ENCODE measurements around the gene PNLIP. TPM values are rescaled to one million over a fixed set of nuclear protein-coding genes. Genes with fewer than 3 reads are reported as not detected.

PNLIP gene
- total and polyA plus RNA-seq, 12 donors: 0.16 to 2.2 (median 0.90) TPM; not detected in 4

DNA sequence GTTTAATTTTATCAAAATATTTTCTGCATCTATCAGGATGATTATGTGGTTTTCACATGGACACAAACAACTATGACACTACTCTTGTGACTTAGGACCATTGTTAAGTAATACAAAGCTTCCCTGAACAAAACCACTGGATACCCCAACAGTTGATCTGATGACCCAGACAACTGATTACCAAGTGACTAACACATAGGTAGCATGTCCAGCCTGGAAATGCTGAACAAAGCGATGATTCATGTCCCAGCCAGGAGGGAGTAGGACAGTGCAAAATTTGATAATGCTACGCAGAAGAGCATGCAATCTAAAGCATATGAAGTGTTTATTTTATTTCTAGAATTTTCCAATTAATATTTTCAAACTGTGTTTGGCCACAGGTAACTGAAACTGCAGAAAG, 8.9 kb upstream of the PNLIP start:
- Histone ChIP-seq H3K27ac (no peak overlapping the region), H3K4me1 (replicated peaks in 1 of 2) (no peaks in the 10 kb centered on the region), H3K36me3 (replicated peaks in 1 of 2) (no peaks in the 10 kb centered on the region), H3K4me3 (no peak overlapping the region), H3K27me3 (no peaks in the 10 kb centered on the region), H3K9me3 (replicated peaks in 1 of 3) (no peaks in the 10 kb centered on the region)
- intact Hi-C loops (cut with DNase I): no loop called here
- no peak for DNase-seq
- TF ChIP-seq, protein P1, sequence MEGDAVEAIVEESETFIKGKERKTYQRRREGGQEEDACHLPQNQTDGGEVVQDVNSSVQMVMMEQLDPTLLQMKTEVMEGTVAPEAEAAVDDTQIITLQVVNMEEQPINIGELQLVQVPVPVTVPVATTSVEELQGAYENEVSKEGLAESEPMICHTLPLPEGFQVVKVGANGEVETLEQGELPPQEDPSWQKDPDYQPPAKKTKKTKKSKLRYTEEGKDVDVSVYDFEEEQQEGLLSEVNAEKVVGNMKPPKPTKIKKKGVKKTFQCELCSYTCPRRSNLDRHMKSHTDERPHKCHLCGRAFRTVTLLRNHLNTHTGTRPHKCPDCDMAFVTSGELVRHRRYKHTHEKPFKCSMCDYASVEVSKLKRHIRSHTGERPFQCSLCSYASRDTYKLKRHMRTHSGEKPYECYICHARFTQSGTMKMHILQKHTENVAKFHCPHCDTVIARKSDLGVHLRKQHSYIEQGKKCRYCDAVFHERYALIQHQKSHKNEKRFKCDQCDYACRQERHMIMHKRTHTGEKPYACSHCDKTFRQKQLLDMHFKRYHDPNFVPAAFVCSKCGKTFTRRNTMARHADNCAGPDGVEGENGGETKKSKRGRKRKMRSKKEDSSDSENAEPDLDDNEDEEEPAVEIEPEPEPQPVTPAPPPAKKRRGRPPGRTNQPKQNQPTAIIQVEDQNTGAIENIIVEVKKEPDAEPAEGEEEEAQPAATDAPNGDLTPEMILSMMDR (IDR thresholded peaks at IDR 0.05): no peak
- TF ChIP-seq POLR2A (IDR thresholded peaks at IDR 0.05): no peak
- WGBS, 4 donors: 91 to 98% (median 95%) methylated on average over 2 of the region's 2 CpGs

DNA sequence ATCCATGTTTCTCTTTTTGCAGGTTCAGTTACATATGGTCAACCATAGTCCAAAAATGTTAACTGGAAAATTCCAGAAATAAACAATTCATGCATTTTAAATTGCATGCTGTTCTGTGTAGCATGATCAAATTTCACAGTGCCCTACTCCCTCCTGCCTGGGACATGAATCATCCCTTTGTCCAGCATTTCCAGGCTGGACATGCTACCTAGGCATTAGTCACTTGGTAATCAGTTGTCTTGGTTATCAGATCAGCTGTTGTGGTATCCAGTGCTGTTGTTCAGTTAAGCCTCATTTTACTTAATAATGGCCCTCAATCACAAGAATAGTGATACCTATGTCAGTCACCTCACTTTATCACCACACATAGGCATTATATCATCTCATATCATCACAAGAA, 7.3 kb upstream of the PNLIP start:
- no peak for TF ChIP-seq POLR2A (IDR thresholded peaks at IDR 0.05)
- TF ChIP-seq, protein P1 (IDR thresholded peaks at IDR 0.05): no peak

DNA sequence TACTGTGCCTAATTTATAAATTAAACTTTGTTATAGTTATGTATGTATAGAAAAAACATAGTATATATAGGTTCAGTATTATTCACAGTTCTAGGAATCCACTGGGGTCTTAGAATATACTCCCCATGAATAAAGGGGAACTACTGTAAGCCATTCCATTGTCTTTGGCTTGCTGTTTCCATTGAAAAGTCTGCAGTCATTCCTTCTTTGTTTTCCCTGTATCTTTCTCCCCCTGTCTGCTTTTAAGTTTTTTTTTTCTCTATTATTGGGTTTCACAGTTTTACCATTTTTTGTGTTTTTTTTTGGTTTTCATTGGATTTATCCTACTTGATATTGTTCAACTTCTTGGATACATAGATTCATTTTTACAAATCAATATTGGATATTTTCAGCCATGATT, 6.7 kb upstream of the PNLIP start:
- no peak overlapping the region for H3K27ac ChIP-seq
- no peak overlapping the region for H3K4me3 ChIP-seq
- no peaks in the 10 kb centered on the region for H3K36me3 ChIP-seq (replicated peaks in 1 of 2)
- intact Hi-C loops (cut with DNase I): no loop called here
- no peaks in the 10 kb centered on the region for H3K4me1 ChIP-seq (replicated peaks in 1 of 2)
- no peaks in the 10 kb centered on the region for H3K27me3 ChIP-seq
- DNase-seq: no peak
- no peaks in the 10 kb centered on the region for H3K9me3 ChIP-seq (replicated peaks in 1 of 3)
- TF ChIP-seq, protein P1 (IDR thresholded peaks at IDR 0.05): no peak
- TF ChIP-seq POLR2A (IDR thresholded peaks at IDR 0.05): no peak

More for the DNA sequence above, 7.3 kb upstream of the PNLIP start:
- DNase-seq: no peak
- no peaks in the 10 kb centered on the region for H3K36me3 ChIP-seq (replicated peaks in 1 of 2)
- no peaks in the 10 kb centered on the region for H3K9me3 ChIP-seq (replicated peaks in 1 of 3)
- no peaks in the 10 kb centered on the region for H3K4me1 ChIP-seq (replicated peaks in 1 of 2)
- no peak overlapping the region for H3K27ac ChIP-seq
- no peaks in the 10 kb centered on the region for H3K27me3 ChIP-seq
- H3K4me3 ChIP-seq: no peak overlapping the region
- intact Hi-C loops (cut with DNase I): no loop called here

DNA sequence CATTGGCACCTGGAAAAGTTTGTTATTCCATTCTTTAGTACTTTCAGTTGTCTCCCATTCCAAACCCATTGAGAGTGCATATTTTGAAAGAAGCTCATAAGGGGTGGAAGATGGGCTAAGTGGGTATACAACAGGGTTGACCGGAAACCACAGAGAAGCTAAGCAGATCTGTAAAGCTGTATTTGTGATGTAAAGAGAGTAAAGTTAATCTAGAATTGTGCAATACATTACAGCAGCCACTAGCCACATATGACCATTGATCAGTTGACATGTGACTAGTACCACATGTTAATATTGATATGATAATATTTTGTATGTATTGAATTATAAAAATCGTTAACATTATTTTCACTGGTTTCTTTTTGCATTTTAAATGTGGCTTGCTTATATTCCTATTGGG, 4.9 kb upstream of the PNLIP start:
- DNase-seq: no peak
- Histone ChIP-seq H3K9me3 (replicated peaks in 1 of 3) (no peaks in the 10 kb centered on the region), H3K36me3 (replicated peaks in 1 of 2) (no peaks in the 10 kb centered on the region), H3K27ac (no peak overlapping the region), H3K4me1 (replicated peaks in 1 of 2) (no peaks in the 10 kb centered on the region), H3K27me3 (no peaks in the 10 kb centered on the region), H3K4me3 (no peak overlapping the region)
- no peak for TF ChIP-seq POLR2A (IDR thresholded peaks at IDR 0.05)
- intact Hi-C loops (cut with DNase I): no loop called here
- 85 to 88% (median 86%) methylated on average over 2 of the region's 2 CpGs for WGBS, 4 donors

- intact Hi-C loops (cut with DNase I): no loop called here
- TF ChIP-seq, protein P1 (IDR thresholded peaks at IDR 0.05): no peak
- TF ChIP-seq POLR2A (IDR thresholded peaks at IDR 0.05): no peak
- Histone ChIP-seq H3K27ac (no peak overlapping the region), H3K36me3 (replicated peaks in 1 of 2) (no peaks in the 10 kb centered on the region), H3K9me3 (replicated peaks in 1 of 3) (no peaks in the 10 kb centered on the region), H3K4me3 (no peak overlapping the region), H3K27me3 (no peaks in the 10 kb centered on the region), H3K4me1 (replicated peaks in 1 of 2) (no peaks in the 10 kb centered on the region)
- no peak for DNase-seq
Measured at GRCh38 chr10:116542007-116542677, 3.6 kb upstream of the PNLIP start.

Measured in adrenal gland (tissue), 12 donors.